ENCODE results near the gene RALGPS1. TPM values are rescaled to one million over a fixed set of nuclear protein-coding genes. Genes with fewer than 3 reads are reported as not detected.

The RALGPS1 gene
- total RNA-seq, 2 experiments from 2014 or later = 1.9 to 2.2 TPM

GRCh38 chr9:127065592-127065991, 151.0 kb downstream of the RALGPS1 start:
- Mint-ChIP-seq H3K4me1 (no peaks in the 10 kb centered on the region), H3K27ac (no peak overlapping the region), H3K36me3 (ENCODE audit: low read depth) (no peaks in the 10 kb centered on the region), H3K9me3 (no peaks in the 10 kb centered on the region), H3K27me3 (peaks cover 5% of the 10 kb centered on the region), H3K4me3 (no peak overlapping the region)
- no peak for DNase-seq
- ChIA-PET CTCF (no interaction called here), POLR2A (no interaction called here)

GRCh38 chr9:127066060-127066850, 151.7 kb downstream of the RALGPS1 start:
- no peak overlapping the region for H3K27ac Mint-ChIP-seq
- no peaks in the 10 kb centered on the region for H3K36me3 Mint-ChIP-seq (ENCODE audit: low read depth)
- CTCF ChIA-PET = interaction anchor here (1.4 kb wide), 1 partner anchor 12 kb away, joined by 5 read pairs; no protein-coding TSS in a partner anchor
- no peak for DNase-seq
- peaks cover 7% of the 10 kb centered on the region for H3K27me3 Mint-ChIP-seq
- no peaks in the 10 kb centered on the region for H3K9me3 Mint-ChIP-seq
- H3K4me3 Mint-ChIP-seq = no peak overlapping the region
- POLR2A ChIA-PET = no interaction called here
- H3K4me1 Mint-ChIP-seq = no peaks in the 10 kb centered on the region

DNA sequence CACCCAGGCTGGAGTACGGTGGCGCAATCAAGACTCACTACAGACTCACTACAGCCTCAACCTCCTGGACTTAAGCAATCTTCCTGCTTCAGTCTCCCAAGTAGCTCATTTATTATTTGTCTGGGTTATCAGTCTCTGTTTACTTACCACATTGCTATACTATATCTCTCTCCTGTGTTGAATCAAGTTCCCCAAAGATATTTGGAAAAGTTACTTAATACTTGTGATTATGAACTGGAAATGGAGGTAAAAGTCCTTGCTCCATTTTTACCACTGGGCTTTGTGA, 152.2 kb downstream of the RALGPS1 start:
- POLR2A ChIA-PET = no interaction called here

GRCh38 chr9:127067603-127068220, 153.1 kb downstream of the RALGPS1 start:
- POLR2A ChIA-PET = no interaction called here
- H3K4me1 Mint-ChIP-seq = no peaks in the 10 kb centered on the region
- peak overlapping the region; percentile 26 for H3K27ac Mint-ChIP-seq
- peaks cover 4% of the 10 kb centered on the region for H3K9me3 Mint-ChIP-seq
- peaks cover 6% of the 10 kb centered on the region for H3K36me3 Mint-ChIP-seq (ENCODE audit: low read depth)
- CTCF ChIA-PET = interaction anchor here (1.0 kb wide), 1 partner anchor 35 kb away, joined by 3 read pairs; no protein-coding TSS in a partner anchor
- H3K27me3 Mint-ChIP-seq = peaks cover 15% of the 10 kb centered on the region
- H3K4me3 Mint-ChIP-seq = no peak overlapping the region
- DNase-seq = no peak

More for the DNA sequence above, 152.2 kb downstream of the RALGPS1 start:
- peaks cover under 1% of the 10 kb centered on the region for H3K36me3 Mint-ChIP-seq (ENCODE audit: low read depth)
- no peak overlapping the region for H3K4me3 Mint-ChIP-seq
- H3K9me3 Mint-ChIP-seq = peaks cover 1% of the 10 kb centered on the region
- CTCF ChIA-PET = interaction anchor here (1.4 kb wide), 1 partner anchor 12 kb away, joined by 5 read pairs; no protein-coding TSS in a partner anchor
- H3K27me3 Mint-ChIP-seq = peaks cover 9% of the 10 kb centered on the region
- H3K27ac Mint-ChIP-seq = no peak overlapping the region
- no peaks in the 10 kb centered on the region for H3K4me1 Mint-ChIP-seq
- no peak for DNase-seq

- H3K4me1 Mint-ChIP-seq = peaks cover 5% of the 10 kb centered on the region
- H3K36me3 Mint-ChIP-seq (ENCODE audit: low read depth) = peaks cover 6% of the 10 kb centered on the region
- H3K9me3 Mint-ChIP-seq = peaks cover 4% of the 10 kb centered on the region
- CTCF ChIA-PET = no interaction called here
- H3K27me3 Mint-ChIP-seq = peaks cover 25% of the 10 kb centered on the region
- no peak overlapping the region for H3K4me3 Mint-ChIP-seq
- POLR2A ChIA-PET = no interaction called here
- DNase-seq = no peak
- no peak overlapping the region for H3K27ac Mint-ChIP-seq
These were observed 160.3 kb downstream of the RALGPS1 start for GRCh38 chr9:127074561-127075548.

DNA sequence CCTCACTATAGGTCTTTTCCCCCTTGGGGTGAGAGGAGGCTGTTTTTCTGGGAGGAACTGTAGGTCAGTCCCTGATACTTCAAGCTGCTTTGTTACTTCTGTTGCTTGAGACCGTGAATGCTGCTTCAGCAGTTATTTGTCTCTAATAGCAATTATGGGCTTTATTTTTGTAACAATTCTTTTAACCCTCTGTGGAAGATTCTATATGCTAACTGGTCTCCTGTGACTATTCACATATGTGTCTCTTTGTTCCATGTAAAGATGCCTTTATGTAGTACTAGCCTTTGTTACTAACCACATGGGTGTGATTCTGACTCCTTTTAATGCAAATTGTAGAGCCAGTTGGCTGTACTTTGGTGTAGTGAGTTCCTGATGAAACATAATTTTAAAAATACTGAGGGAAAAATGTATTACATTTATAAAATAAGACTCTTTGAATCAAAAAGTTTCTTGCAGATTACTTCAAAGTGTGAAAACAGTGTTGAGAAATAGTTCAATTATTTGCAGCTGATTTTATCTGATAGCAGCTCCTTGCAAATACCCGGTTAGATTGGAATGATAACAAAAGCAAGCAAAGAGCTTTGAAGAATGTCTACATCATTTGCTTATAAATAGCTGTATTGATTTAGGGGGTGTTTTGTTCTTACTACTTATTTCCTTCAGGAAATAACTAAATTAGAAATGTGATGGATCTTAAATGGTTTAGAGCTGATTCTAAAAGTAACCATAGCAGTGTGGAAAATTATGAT, 161.2 kb downstream of the RALGPS1 start:
- Mint-ChIP-seq H3K27me3 (peaks cover 25% of the 10 kb centered on the region), H3K27ac (no peak overlapping the region), H3K4me1 (peaks cover 5% of the 10 kb centered on the region), H3K9me3 (peaks cover 4% of the 10 kb centered on the region), H3K36me3 (ENCODE audit: low read depth) (peaks cover 6% of the 10 kb centered on the region), H3K4me3 (no peak overlapping the region)
- ChIA-PET POLR2A (no interaction called here), CTCF (interaction anchor here (0.5 kb wide), 1 partner anchor 77 kb away, joined by 3 read pairs; no protein-coding TSS in a partner anchor)
- no peak for DNase-seq

- H3K27me3 Mint-ChIP-seq = peaks cover 20% of the 10 kb centered on the region
- no peak overlapping the region for H3K4me3 Mint-ChIP-seq
- ChIA-PET POLR2A (no interaction called here), CTCF (interaction anchor here (1.0 kb wide), 2 partner anchors 72 to 82 kb away, joined by 3 read pairs; no protein-coding TSS in a partner anchor)
- peaks cover 4% of the 10 kb centered on the region for H3K36me3 Mint-ChIP-seq (ENCODE audit: low read depth)
- H3K9me3 Mint-ChIP-seq = peaks cover under 1% of the 10 kb centered on the region
- DNase-seq = no peak
- peaks cover 5% of the 10 kb centered on the region for H3K4me1 Mint-ChIP-seq
- H3K27ac Mint-ChIP-seq = no peak overlapping the region
These were observed 162.5 kb downstream of the RALGPS1 start for GRCh38 chr9:127076860-127077643.

GRCh38 chr9:127077644-127077946, 163.0 kb downstream of the RALGPS1 start:
- peaks cover 15% of the 10 kb centered on the region for H3K27me3 Mint-ChIP-seq
- no peaks in the 10 kb centered on the region for H3K9me3 Mint-ChIP-seq
- peaks cover 5% of the 10 kb centered on the region for H3K4me1 Mint-ChIP-seq
- no peak overlapping the region for H3K27ac Mint-ChIP-seq
- no peak for DNase-seq
- ChIA-PET CTCF (interaction anchor here (1.0 kb wide), 2 partner anchors 72 to 82 kb away, joined by 3 read pairs; no protein-coding TSS in a partner anchor), POLR2A (no interaction called here)
- no peak overlapping the region for H3K4me3 Mint-ChIP-seq
- no peaks in the 10 kb centered on the region for H3K36me3 Mint-ChIP-seq (ENCODE audit: low read depth)

DNA sequence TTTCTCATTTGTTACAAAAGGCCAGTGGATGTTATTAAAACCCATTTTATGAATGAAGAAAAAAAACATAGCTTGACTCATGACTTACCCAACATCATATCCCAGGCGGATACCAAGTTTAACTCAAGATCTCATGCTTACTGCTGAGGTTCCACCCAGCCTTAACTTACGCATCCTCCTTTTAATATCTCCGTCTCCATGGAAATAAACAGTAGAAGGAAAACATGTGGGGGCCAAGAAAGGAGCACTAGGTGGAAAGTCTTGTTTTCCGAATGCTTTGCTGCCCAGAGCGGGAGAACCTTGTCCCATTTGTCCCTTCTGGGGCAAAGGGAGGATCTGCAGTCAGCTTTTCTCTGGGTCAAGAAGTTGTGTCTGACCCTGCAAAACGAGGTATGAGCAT, 163.8 kb downstream of the RALGPS1 start:
- DNase-seq = no peak
- ChIA-PET POLR2A (no interaction called here), CTCF (interaction anchor here (1.0 kb wide), 1 partner anchor 81 kb away, joined by 3 read pairs; no protein-coding TSS in a partner anchor)
- H3K27ac Mint-ChIP-seq = no peak overlapping the region
- H3K4me3 Mint-ChIP-seq = no peak overlapping the region
- H3K36me3 Mint-ChIP-seq (ENCODE audit: low read depth) = no peaks in the 10 kb centered on the region
- no peaks in the 10 kb centered on the region for H3K9me3 Mint-ChIP-seq
- peaks cover 13% of the 10 kb centered on the region for H3K27me3 Mint-ChIP-seq
- peaks cover 5% of the 10 kb centered on the region for H3K4me1 Mint-ChIP-seq

DNA sequence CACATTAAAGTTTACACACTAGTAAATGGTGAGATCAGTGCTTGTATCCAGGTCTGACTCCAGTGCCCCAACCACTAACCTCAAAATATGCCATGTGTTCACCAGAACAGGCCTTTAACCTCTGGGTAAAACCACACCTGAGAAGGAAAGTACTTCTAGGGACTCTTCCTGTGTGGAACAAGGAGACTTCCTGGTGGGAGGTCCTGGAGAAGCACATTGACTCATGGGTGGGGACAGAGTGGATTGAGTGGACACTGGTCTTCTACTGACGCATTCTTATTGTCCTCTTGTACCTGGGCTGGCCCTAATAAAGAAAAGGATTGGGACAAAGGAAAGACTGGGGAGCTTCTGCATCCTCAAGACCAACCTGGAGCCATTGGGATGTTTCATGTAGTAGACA, 164.4 kb downstream of the RALGPS1 start:
- no peaks in the 10 kb centered on the region for H3K9me3 Mint-ChIP-seq
- CTCF ChIA-PET = interaction anchor here (0.5 kb wide), 1 partner anchor 74 kb away, joined by 3 read pairs; no protein-coding TSS in a partner anchor
- POLR2A ChIA-PET = no interaction called here

DNA sequence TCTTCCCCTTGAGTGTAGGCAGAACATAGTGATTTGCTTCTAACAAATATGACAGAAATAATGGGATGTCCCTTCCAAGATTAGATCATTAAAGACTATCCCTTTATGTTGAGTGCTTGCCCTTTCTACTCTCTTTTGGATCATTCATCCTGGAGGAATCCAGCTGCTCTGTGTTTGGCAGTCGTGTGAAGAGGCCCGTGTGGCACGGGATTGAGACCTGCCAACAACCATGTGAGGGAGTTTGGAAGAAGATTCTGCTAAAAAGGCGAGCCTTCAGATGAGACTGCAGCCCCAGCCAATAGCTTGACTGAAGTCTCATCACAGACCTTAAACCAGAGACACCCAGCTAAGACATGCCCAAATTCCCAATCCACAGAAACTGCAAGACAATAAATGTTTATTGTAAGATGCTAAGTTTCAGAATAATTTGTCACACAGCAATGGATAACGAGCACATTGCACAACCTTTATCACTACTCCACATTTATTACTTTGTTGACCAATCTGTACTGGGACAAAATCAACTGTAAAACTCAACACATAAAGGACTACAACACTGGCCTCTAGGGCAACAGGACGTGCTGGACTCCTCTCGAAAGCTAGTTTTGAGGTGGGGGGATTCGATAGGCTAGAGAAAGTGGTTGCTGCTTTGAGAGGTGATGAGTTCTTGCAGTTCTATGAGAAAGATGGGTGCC, 165.0 kb downstream of the RALGPS1 start:
- Mint-ChIP-seq H3K4me3 (no peak overlapping the region), H3K9me3 (no peaks in the 10 kb centered on the region), H3K4me1 (peaks cover 10% of the 10 kb centered on the region), H3K27me3 (peaks cover 13% of the 10 kb centered on the region), H3K36me3 (ENCODE audit: low read depth) (no peaks in the 10 kb centered on the region), H3K27ac (no peak overlapping the region)
- DNase-seq = no peak
- ChIA-PET CTCF (no interaction called here), POLR2A (no interaction called here)

More for the DNA sequence above, 164.4 kb downstream of the RALGPS1 start:
- Mint-ChIP-seq H3K36me3 (ENCODE audit: low read depth) (no peaks in the 10 kb centered on the region), H3K27me3 (peaks cover 13% of the 10 kb centered on the region), H3K27ac (no peak overlapping the region), H3K4me1 (peaks cover 5% of the 10 kb centered on the region), H3K4me3 (no peak overlapping the region)
- no peak for DNase-seq
